HepG2 (cell line): Measurements from ENCODE around the gene PCBP1. TPM values are rescaled to one million over a fixed set of nuclear protein-coding genes. Genes with fewer than 3 reads are reported as not detected.

ENCODE experiments used
- CCDC6 ChIP-seq: sonication (generic); formaldehyde crosslinking; IDR thresholded peaks from 2 replicates; pipeline ENCODE4 v1.8.1; 2022; ENCODE audit warnings: mild to moderate bottlenecking, missing genetic modification reagents, moderate library complexity
- GABPA ChIP-seq, 2 experiments: IDR thresholded peaks; 2 replicates each; pipeline ENCODE4 v1.6.1; 2011 to 2016; ENCODE audit warnings: low read depth in 2 of 2, low read length in 1 of 2, missing biosample characterization in 1 of 2, missing genetic modification characterization in 1 of 2
- HMGA1 ChIP-seq: sonication (generic); formaldehyde crosslinking; conservative IDR thresholded peaks from 2 replicates; pipeline ENCODE4 v1.4.0; 2020; ENCODE audit warnings: missing genetic modification reagents
- KLF13 ChIP-seq: sonication (generic); formaldehyde crosslinking; IDR thresholded peaks from 2 replicates; pipeline ENCODE4 v1.4.0; 2020; ENCODE audit warnings: mild to moderate bottlenecking, missing genetic modification reagents
- NCOA1 ChIP-seq: sonication (generic); formaldehyde crosslinking; IDR thresholded peaks from 2 replicates; pipeline ENCODE4 v1.9.0; 2021; ENCODE audit warnings: missing genetic modification reagents
- PAX8 ChIP-seq: sonication (generic); formaldehyde crosslinking; IDR thresholded peaks from 2 replicates; pipeline ENCODE4 v1.8.0; 2022; ENCODE audit warnings: mild to moderate bottlenecking, missing genetic modification reagents, borderline replicate concordance
- SMAD3 ChIP-seq: sonication (generic); formaldehyde crosslinking; IDR thresholded peaks from 2 replicates; pipeline ENCODE4 v1.4.0; 2020; ENCODE audit warnings: missing genetic modification reagents
- SMARCC2 ChIP-seq: fragments of 450-650 bp; IDR thresholded peaks from 2 replicates; pipeline ENCODE4 v1.6.1; 2017; ENCODE audit warnings: antibody characterized with exemption, mild to moderate bottlenecking
- SP1 ChIP-seq, 2 experiments: fragments of 450-650 bp in 1 of 2; sonication (generic) in 1 of 2; formaldehyde crosslinking in 1 of 2; IDR thresholded peaks; 2 replicates each; pipeline versions ENCODE4 v1.4.0 to v1.6.1; 2016 to 2020; ENCODE audit warnings: missing genetic modification reagents in 1 of 2
- ZNF232 ChIP-seq: sonication (generic); formaldehyde crosslinking; IDR thresholded peaks from 2 replicates; pipeline ENCODE4 v1.4.0; 2020; ENCODE audit warnings: missing genetic modification reagents, borderline replicate concordance
- ZNF251 ChIP-seq: sonication (generic); formaldehyde crosslinking; IDR thresholded peaks from 2 replicates; pipeline ENCODE4 v1.9.0; 2021; ENCODE audit warnings: mild to moderate bottlenecking, missing genetic modification reagents
- ZNF264 ChIP-seq: sonication (generic); formaldehyde crosslinking; IDR thresholded peaks from 2 replicates; pipeline ENCODE4 v1.4.0; 2020; ENCODE audit warnings: missing genetic modification reagents
- ZSCAN30 ChIP-seq: sonication (generic); formaldehyde crosslinking; IDR thresholded peaks from 2 replicates; pipeline ENCODE4 v1.5.0; 2020; ENCODE audit warnings: mild to moderate bottlenecking, missing genetic modification reagents
- polyA plus RNA-seq, 8 experiments: library from polyadenylated mRNA; depleted of rRNA in 3 of 8; stranded (reverse) in 7 of 8; unstranded in 1 of 8; fragments of >200 nt; fragmentation: Illumina TruSeq in 4 of 8; extraction: Trizol in 4 of 8; gene quantifications; 2 replicates each; pipeline versions ENCODE4 v1.2.1 to v1.2.3, GENCODE V29; 2011 to 2016; ENCODE audit warnings: low read depth in 4 of 8, missing spikeins in 1 of 8, mixed read lengths in 1 of 8; ENCODE audit not compliant: insufficient read depth in 1 of 8
- total RNA-seq, 5 experiments: library from RNA; depleted of rRNA; stranded (reverse); fragments of >200 nt; fragmentation: Illumina TruSeq; extraction: Trizol; gene quantifications; 2 replicates each; pipeline ENCODE4 v1.2.3, GENCODE V29; 2016; ENCODE audit warnings: low read depth in 1 of 5
- TF ChIP-seq, protein P1 (sequence below): conservative IDR thresholded peaks from 2 replicates; pipeline ENCODE4 v1.6.1; 2018; ENCODE audit warnings: missing genetic modification reagents
- TF ChIP-seq, protein P2 (sequence below): sonication (generic); formaldehyde crosslinking; IDR thresholded peaks from 2 replicates; pipeline ENCODE4 v1.4.0; 2020; ENCODE audit warnings: missing genetic modification reagents
- TF ChIP-seq, protein P3 (sequence below): sonication (generic); formaldehyde crosslinking; IDR thresholded peaks from 2 replicates; pipeline ENCODE4 v1.4.0; 2020; ENCODE audit warnings: missing genetic modification reagents; ENCODE audit errors: not compliant biosample characterization
- TF ChIP-seq, protein P4 (sequence below): sonication (generic); formaldehyde crosslinking; IDR thresholded peaks from 2 replicates; pipeline ENCODE4 v1.8.1; 2023; ENCODE audit warnings: missing genetic modification reagents, inconsistent platforms, borderline replicate concordance
- TF ChIP-seq, protein P5 (sequence below): sonication (generic); formaldehyde crosslinking; IDR thresholded peaks from 2 replicates; pipeline ENCODE4 v1.5.0; 2020; ENCODE audit warnings: mild to moderate bottlenecking, low read depth, missing genetic modification reagents, borderline replicate concordance
- TF ChIP-seq, protein P6 (sequence below): sonication (generic); formaldehyde crosslinking; IDR thresholded peaks from 2 replicates; pipeline ENCODE4 v1.5.0; 2020; ENCODE audit warnings: missing genetic modification reagents

PCBP1 gene
- total and polyA plus RNA-seq, 2 of the 13 experiments (the other 11 are each of a cell fraction or from before 2014, with no cell fraction given) = 32.0 to 137 TPM

DNA sequence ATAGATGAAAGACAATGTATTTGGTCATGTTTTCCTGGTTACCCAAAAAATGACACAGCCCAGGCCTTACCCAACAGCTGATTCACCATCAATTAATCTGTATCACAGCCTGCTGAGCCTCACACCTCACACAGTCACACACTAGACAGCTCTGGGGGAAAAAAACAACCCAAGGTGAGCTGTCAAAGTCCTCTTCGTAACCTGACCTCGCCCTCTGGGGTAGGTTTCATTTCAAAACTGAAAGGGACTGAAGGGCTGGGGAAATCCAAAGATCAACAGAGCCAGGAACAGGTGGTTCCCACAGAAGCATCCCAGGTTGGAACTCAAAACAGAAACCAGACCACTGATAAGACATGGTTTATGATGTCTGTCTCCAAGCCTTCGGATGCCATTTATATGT, 18.2 kb upstream of the PCBP1 start (continued):
- no peak for TF ChIP-seq ZNF251 (CRISPR knock-in tag)
- no peak for TF ChIP-seq PAX8 (CRISPR knock-in tag)
- TF ChIP-seq GABPA (IDR thresholded peaks at IDR 0.05; ENCODE audit: low read depth, low read length) = no peak
- TF ChIP-seq GABPA (CRISPR knock-in tag; IDR thresholded peaks at IDR 0.05; ENCODE audit: low read depth) = 0 out of 2 replicates have a peak, but pooled peaks have one; percentile 9
- no peak for TF ChIP-seq SP1 (IDR thresholded peaks at IDR 0.05)
- TF ChIP-seq SP1 (CRISPR knock-in tag; IDR thresholded peaks at IDR 0.05) = no peak
- TF ChIP-seq SMARCC2 = no peak
- TF ChIP-seq, protein P1, sequence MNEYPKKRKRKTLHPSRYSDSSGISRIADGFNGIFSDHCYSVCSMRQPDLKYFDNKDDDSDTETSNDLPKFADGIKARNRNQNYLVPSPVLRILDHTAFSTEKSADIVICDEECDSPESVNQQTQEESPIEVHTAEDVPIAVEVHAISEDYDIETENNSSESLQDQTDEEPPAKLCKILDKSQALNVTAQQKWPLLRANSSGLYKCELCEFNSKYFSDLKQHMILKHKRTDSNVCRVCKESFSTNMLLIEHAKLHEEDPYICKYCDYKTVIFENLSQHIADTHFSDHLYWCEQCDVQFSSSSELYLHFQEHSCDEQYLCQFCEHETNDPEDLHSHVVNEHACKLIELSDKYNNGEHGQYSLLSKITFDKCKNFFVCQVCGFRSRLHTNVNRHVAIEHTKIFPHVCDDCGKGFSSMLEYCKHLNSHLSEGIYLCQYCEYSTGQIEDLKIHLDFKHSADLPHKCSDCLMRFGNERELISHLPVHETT (CRISPR knock-in tag) = no peak
- no peak for TF ChIP-seq SMAD3 (CRISPR knock-in tag)
- no peak for TF ChIP-seq ZNF232 (CRISPR knock-in tag)
- no peak for TF ChIP-seq ZSCAN30 (CRISPR knock-in tag)
- TF ChIP-seq, protein P2, sequence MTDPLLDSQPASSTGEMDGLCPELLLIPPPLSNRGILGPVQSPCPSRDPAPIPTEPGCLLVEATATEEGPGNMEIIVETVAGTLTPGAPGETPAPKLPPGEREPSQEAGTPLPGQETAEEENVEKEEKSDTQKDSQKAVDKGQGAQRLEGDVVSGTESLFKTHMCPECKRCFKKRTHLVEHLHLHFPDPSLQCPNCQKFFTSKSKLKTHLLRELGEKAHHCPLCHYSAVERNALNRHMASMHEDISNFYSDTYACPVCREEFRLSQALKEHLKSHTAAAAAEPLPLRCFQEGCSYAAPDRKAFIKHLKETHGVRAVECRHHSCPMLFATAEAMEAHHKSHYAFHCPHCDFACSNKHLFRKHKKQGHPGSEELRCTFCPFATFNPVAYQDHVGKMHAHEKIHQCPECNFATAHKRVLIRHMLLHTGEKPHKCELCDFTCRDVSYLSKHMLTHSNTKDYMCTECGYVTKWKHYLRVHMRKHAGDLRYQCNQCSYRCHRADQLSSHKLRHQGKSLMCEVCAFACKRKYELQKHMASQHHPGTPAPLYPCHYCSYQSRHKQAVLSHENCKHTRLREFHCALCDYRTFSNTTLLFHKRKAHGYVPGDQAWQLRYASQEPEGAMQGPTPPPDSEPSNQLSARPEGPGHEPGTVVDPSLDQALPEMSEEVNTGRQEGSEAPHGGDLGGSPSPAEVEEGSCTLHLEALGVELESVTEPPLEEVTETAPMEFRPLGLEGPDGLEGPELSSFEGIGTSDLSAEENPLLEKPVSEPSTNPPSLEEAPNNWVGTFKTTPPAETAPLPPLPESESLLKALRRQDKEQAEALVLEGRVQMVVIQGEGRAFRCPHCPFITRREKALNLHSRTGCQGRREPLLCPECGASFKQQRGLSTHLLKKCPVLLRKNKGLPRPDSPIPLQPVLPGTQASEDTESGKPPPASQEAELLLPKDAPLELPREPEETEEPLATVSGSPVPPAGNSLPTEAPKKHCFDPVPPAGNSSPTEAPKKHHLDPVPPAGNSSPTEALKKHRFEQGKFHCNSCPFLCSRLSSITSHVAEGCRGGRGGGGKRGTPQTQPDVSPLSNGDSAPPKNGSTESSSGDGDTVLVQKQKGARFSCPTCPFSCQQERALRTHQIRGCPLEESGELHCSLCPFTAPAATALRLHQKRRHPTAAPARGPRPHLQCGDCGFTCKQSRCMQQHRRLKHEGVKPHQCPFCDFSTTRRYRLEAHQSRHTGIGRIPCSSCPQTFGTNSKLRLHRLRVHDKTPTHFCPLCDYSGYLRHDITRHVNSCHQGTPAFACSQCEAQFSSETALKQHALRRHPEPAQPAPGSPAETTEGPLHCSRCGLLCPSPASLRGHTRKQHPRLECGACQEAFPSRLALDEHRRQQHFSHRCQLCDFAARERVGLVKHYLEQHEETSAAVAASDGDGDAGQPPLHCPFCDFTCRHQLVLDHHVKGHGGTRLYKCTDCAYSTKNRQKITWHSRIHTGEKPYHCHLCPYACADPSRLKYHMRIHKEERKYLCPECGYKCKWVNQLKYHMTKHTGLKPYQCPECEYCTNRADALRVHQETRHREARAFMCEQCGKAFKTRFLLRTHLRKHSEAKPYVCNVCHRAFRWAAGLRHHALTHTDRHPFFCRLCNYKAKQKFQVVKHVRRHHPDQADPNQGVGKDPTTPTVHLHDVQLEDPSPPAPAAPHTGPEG (CRISPR knock-in tag) = no peak
- TF ChIP-seq HMGA1 = no peak
- TF ChIP-seq, protein P3, sequence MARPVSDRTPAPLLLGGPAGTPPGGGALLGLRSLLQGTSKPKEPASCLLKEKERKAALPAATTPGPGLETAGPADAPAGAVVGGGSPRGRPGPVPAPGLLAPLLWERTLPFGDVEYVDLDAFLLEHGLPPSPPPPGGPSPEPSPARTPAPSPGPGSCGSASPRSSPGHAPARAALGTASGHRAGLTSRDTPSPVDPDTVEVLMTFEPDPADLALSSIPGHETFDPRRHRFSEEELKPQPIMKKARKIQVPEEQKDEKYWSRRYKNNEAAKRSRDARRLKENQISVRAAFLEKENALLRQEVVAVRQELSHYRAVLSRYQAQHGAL (CRISPR knock-in tag) = no peak
- no peak for TF ChIP-seq NCOA1 (CRISPR knock-in tag)
- TF ChIP-seq, protein P4, sequence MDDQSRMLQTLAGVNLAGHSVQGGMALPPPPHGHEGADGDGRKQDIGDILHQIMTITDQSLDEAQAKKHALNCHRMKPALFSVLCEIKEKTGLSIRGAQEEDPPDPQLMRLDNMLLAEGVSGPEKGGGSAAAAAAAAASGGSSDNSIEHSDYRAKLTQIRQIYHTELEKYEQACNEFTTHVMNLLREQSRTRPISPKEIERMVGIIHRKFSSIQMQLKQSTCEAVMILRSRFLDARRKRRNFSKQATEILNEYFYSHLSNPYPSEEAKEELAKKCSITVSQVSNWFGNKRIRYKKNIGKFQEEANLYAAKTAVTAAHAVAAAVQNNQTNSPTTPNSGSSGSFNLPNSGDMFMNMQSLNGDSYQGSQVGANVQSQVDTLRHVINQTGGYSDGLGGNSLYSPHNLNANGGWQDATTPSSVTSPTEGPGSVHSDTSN (CRISPR knock-in tag) = no peak
- no peak for TF ChIP-seq ZNF264 (CRISPR knock-in tag)
- 0 out of 2 replicates have a peak, but pooled peaks have one; percentile 28 for TF ChIP-seq CCDC6 (CRISPR knock-in tag)
- TF ChIP-seq, protein P5, sequence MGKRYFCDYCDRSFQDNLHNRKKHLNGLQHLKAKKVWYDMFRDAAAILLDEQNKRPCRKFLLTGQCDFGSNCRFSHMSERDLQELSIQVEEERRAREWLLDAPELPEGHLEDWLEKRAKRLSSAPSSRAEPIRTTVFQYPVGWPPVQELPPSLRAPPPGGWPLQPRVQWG (CRISPR knock-in tag) = no peak
- TF ChIP-seq, protein P6, sequence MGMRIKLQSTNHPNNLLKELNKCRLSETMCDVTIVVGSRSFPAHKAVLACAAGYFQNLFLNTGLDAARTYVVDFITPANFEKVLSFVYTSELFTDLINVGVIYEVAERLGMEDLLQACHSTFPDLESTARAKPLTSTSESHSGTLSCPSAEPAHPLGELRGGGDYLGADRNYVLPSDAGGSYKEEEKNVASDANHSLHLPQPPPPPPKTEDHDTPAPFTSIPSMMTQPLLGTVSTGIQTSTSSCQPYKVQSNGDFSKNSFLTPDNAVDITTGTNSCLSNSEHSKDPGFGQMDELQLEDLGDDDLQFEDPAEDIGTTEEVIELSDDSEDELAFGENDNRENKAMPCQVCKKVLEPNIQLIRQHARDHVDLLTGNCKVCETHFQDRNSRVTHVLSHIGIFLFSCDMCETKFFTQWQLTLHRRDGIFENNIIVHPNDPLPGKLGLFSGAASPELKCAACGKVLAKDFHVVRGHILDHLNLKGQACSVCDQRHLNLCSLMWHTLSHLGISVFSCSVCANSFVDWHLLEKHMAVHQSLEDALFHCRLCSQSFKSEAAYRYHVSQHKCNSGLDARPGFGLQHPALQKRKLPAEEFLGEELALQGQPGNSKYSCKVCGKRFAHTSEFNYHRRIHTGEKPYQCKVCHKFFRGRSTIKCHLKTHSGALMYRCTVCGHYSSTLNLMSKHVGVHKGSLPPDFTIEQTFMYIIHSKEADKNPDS (CRISPR knock-in tag) = no peak
- no peak for TF ChIP-seq KLF13 (CRISPR knock-in tag)
